Stimulated activated CD8-positive, alpha-beta memory T cell treated with anti-CD3 and anti-CD28 coated beads, Interleukin-15, amount 100 ng/mL, for 1 hour (primary cell): ENCODE measurements around the gene SPP1.
A peak's percentile ranks its signal among the peaks of the same experiment; 100 is the strongest.
"Not testable (repeated sequence)": the region's sequence is repeated elsewhere in the genome, so short reads cannot be mapped to it uniquely, and the experiment has no call there.

Source experiments
- DNase-seq: peaks from one replicate; pipeline ENCODE4 v3.0.0-alpha.2; 2020; ENCODE audit warnings: low read depth

The SPP1 gene

GRCh38 chr4:87989765-87990164, 14.3 kb downstream of the SPP1 start:
- DNase-seq, result no peak

- no peak for DNase-seq
Observed at GRCh38 chr4:87995435-87995834, 19.9 kb downstream of the SPP1 start.

- DNase-seq, result not testable (repeated sequence)
Observed at GRCh38 chr4:87999191-87999691, 23.7 kb downstream of the SPP1 start.

- no peak for DNase-seq
Observed at GRCh38 chr4:88001871-88002270, 26.4 kb downstream of the SPP1 start.

- no peak for DNase-seq
Observed at GRCh38 chr4:88002786-88003185, 27.3 kb downstream of the SPP1 start.

GRCh38 chr4:88003261-88003660, 27.7 kb downstream of the SPP1 start:
- DNase-seq, result no peak

- no peak for DNase-seq
Observed at GRCh38 chr4:88005076-88005475, 29.6 kb downstream of the SPP1 start.

GRCh38 chr4:88005946-88006345, 30.4 kb downstream of the SPP1 start:
- no peak for DNase-seq

GRCh38 chr4:88006956-88007303, 31.4 kb downstream of the SPP1 start:
- DNase-seq, result no peak

GRCh38 chr4:88007304-88008121, 32.0 kb downstream of the SPP1 start, which contains the start of gene PKD2:
Gene PKD2 (plus strand): TSS chr4:88007635. CDS start chr4:88007734, 99 bp downstream.
- peak; percentile 62 for DNase-seq

GRCh38 chr4:88008122-88008742, 32.7 kb downstream of the SPP1 start:
- no peak for DNase-seq

- DNase-seq, result no peak
Observed at GRCh38 chr4:88008743-88009171, 33.2 kb downstream of the SPP1 start.

GRCh38 chr4:88009871-88010270, 34.4 kb downstream of the SPP1 start:
- no peak for DNase-seq

GRCh38 chr4:88010966-88011365, 35.5 kb downstream of the SPP1 start:
- no peak for DNase-seq

- DNase-seq, result no peak
Observed at GRCh38 chr4:88012647-88013046, 37.1 kb downstream of the SPP1 start.

GRCh38 chr4:88014386-88014905, 38.9 kb downstream of the SPP1 start:
- no peak for DNase-seq

GRCh38 chr4:88015659-88016295, 40.3 kb downstream of the SPP1 start:
- DNase-seq, result no peak

- no peak for DNase-seq
Observed at GRCh38 chr4:88017516-88018297, 42.2 kb downstream of the SPP1 start.

- DNase-seq, result no peak
Observed at GRCh38 chr4:88018466-88018865, 43.0 kb downstream of the SPP1 start.

GRCh38 chr4:88021824-88022223, 46.3 kb downstream of the SPP1 start:
- no peak for DNase-seq

GRCh38 chr4:88022289-88022688, 46.8 kb downstream of the SPP1 start:
- no peak for DNase-seq
